Measurements from ENCODE around the gene GPD2.

- TF ChIP-seq SUZ12 (IDR thresholded peaks at IDR 0.05; ENCODE audit: extremely low read depth, insufficient read depth, insufficient read length) (no peak), YY1 (IDR thresholded peaks at IDR 0.05; ENCODE audit: insufficient read depth, insufficient read length) (no peak), ZNF274 (IDR thresholded peaks at IDR 0.05; ENCODE audit: low read depth, low read length) (no peak)
These were observed 9.1 kb upstream of the GPD2 start for GRCh38 chr2:156427074-156427473.

Measured in NT2/D1 (cell line).